Neural crest cell (in vitro differentiated cells): ENCODE results near the gene ARAF. TPM values are rescaled to one million over a fixed set of nuclear protein-coding genes. Genes with fewer than 3 reads are reported as not detected.
A peak's percentile ranks its signal among the peaks of the same experiment; 100 is the strongest.

Source experiments
- DNase-seq: peaks from one replicate; pipeline ENCODE4 v3.0.0; 2021; ENCODE audit warnings: low read depth, mixed read lengths, low spot score
- H3K27ac Mint-ChIP-seq: one replicate; pipeline ENCODE4 v1.8.0; 2021; ENCODE audit warnings: mild to moderate bottlenecking, mixed read lengths; ENCODE audit not compliant: unreplicated experiment
- H3K27me3 Mint-ChIP-seq: 2 replicates; pipeline ENCODE4 v1.8.0; 2021; ENCODE audit warnings: low read depth, mild to moderate bottlenecking, mixed read lengths
- H3K36me3 Mint-ChIP-seq: 2 replicates; pipeline ENCODE4 v1.8.0; 2021; ENCODE audit warnings: low read depth, mild to moderate bottlenecking, mixed read lengths
- H3K4me1 Mint-ChIP-seq: 2 replicates; pipeline ENCODE4 v1.8.0; 2021; ENCODE audit warnings: mixed read lengths
- H3K4me3 Mint-ChIP-seq: one replicate; pipeline ENCODE4 v1.8.0; 2021; ENCODE audit warnings: mild to moderate bottlenecking, mixed read lengths
- H3K9me3 Mint-ChIP-seq: 2 replicates; pipeline ENCODE4 v1.8.0; 2021; ENCODE audit warnings: mixed read lengths
- total RNA-seq: library from RNA; stranded (reverse); gene quantifications from 2 replicates; pipeline ENCODE4 v1.2.1, GENCODE V29; 2021
- TF ChIP-seq, protein P1 (sequence below): fragments of 200-600 bp; sonication (generic); conservative IDR thresholded peaks from 2 replicates; pipeline ENCODE4 v1.5.0; 2021; ENCODE audit warnings: antibody characterized with exemption, mild to moderate bottlenecking

The ARAF gene
- total RNA-seq, 1 donor from 2014 or later = 55.7 TPM

DNA sequence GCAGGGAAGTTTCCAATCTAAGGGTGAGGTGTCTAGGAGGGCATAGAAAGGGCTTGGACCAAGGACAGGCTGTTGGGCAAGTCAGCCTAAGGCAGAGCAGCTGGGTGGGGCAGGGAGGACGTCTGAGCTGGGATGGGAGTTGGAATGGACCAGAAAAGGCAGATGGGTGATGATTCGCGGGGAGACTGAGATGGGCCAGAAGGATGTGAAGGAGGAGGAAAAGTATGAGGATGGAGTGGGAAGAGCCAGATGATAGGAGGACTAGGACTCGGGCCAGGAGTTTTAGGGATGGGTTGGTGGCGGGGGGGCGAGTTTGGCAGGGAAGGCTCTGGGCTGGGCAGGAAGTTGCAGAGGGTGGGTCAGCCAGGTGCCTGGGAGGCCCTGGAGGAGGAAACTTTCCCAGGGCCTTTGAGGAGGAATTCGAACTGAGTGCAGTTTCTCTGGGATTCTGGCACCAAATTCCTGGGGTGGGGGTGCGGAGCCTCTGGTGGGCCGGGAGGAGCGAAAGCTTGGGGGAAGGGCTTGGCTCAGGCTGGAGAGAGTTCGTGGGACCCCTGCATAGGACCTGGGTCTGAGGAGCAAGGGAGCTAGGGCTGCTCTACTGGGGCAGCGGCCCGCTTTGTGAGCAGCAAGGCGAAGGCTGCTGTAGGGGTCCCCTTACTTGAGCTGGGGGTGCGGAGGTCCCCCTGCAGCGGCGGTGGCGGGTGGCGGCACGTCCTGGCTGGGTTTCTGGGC, 12.5 kb downstream of the ARAF start:
- no peak for DNase-seq
- H3K27ac Mint-ChIP-seq = peak overlapping the region; percentile 27
- TF ChIP-seq, protein P1, sequence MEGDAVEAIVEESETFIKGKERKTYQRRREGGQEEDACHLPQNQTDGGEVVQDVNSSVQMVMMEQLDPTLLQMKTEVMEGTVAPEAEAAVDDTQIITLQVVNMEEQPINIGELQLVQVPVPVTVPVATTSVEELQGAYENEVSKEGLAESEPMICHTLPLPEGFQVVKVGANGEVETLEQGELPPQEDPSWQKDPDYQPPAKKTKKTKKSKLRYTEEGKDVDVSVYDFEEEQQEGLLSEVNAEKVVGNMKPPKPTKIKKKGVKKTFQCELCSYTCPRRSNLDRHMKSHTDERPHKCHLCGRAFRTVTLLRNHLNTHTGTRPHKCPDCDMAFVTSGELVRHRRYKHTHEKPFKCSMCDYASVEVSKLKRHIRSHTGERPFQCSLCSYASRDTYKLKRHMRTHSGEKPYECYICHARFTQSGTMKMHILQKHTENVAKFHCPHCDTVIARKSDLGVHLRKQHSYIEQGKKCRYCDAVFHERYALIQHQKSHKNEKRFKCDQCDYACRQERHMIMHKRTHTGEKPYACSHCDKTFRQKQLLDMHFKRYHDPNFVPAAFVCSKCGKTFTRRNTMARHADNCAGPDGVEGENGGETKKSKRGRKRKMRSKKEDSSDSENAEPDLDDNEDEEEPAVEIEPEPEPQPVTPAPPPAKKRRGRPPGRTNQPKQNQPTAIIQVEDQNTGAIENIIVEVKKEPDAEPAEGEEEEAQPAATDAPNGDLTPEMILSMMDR = no peak
- H3K27me3 Mint-ChIP-seq = peaks cover 2% of the 10 kb centered on the region
- peaks cover 29% of the 10 kb centered on the region for H3K36me3 Mint-ChIP-seq
- H3K9me3 Mint-ChIP-seq = no peaks in the 10 kb centered on the region
- H3K4me1 Mint-ChIP-seq = peaks cover 16% of the 10 kb centered on the region
- peak overlapping the region; percentile 59 for H3K4me3 Mint-ChIP-seq

DNA sequence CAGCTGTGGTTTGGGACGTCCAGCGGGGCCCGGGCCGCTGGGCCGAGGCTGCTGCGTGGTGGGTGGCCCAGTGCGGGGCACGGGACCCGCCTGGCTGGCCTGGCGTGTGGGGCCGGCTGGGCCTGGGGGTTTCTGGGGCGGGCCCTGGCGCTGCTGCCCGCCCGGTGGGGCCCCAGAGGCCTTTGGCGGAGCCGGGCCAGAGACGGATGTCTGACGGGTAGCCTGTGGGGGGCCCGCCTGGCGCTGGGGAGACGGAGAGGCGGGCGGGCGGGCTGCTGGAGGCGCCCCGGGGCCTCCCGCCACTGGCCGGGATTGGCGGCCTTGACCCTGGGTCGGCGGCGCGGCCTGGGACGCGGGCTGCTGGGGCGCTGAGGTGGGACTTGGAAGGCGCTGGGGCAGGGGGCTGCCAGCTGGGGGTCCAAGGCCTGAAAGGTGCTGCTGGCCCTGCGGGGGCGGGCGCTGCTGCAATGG, 13.1 kb downstream of the ARAF start:
- no peak for DNase-seq
- Mint-ChIP-seq H3K36me3 (peaks cover 27% of the 10 kb centered on the region), H3K4me1 (peaks cover 16% of the 10 kb centered on the region), H3K27ac (no peak overlapping the region), H3K27me3 (peaks cover 2% of the 10 kb centered on the region), H3K4me3 (no peak overlapping the region), H3K9me3 (no peaks in the 10 kb centered on the region)
- TF ChIP-seq, protein P1 = no peak

DNA sequence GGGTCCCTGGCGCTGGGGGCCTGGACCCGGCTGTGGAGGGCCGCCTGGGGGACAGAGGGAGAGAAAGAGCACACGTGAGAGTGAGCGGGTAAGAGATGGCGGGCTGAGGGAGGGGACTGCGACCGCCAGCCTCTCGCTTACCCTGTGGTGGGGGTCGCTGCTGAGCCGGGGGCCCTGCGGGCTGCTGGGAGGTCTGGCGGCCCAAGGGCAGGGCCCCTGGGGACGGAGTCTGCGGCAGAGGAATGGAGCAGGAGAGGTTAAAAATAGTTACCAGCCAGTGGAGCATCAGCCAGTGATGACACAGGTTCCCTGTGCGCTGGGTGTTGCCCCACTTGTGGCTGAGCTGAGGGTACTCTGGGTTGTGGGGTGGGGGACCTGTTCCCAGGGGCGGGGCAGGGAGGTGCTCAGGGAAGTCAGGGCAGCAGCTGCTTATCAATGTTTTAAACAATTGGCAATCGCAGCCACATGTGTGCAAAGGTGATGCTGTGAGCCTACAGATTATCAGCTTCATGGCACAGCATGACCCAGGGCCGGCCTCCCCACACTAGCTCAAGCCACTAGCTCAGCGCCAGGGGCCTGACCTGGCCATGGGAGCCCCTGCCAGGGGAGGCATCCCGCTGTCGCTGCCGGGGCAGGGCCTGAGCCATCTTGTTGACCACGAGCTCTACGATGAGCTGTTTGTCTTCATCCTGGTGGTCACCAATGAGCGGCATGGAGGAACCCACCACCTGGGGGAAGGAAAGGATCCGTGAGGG, 13.7 kb downstream of the ARAF start:
- Mint-ChIP-seq H3K27me3 (peaks cover 2% of the 10 kb centered on the region), H3K4me3 (no peak overlapping the region), H3K36me3 (peaks cover 24% of the 10 kb centered on the region), H3K27ac (no peak overlapping the region), H3K9me3 (no peaks in the 10 kb centered on the region), H3K4me1 (peaks cover 16% of the 10 kb centered on the region)
- DNase-seq = no peak
- TF ChIP-seq, protein P1 = no peak

DNA sequence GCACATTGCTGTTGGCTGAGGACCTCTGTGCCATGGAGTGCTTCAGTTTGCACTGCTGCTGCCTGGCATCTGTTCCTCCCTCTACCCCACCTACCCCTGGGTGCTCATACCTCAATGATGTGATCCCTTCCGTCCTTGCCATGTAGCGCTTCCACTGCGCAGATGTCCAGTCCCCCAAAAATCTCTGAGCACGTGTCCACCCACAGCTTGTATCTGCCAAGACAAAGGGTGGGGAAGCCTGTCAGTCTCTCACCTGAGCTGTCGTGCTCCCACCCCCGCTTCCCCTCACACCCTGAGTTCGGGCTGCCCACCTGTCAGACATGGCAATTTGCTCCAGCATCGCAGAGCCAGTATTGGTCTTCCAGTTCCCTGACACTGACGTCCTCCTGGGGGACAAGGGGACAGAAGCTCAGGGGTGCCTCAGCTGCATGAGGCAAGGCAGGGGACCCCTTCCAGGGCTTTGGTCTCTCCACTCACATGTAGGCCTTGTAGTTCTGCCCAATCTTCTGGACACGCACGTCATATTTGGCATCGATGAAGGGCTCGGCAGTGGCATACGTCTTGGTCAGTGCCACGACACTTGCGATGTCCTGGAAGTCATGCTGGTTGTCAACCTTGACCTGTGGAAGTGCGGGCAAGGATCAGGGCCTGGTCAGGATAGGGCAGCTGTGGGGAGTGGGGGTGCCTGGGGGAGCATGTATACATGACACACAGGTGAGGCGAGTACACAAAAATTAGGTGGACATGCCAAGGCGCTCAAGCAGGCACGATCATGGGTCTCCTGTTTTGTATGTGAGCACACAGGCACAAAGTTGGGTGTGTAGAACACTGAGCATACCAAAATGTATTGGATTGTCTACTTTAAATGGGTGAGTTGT, 15.3 kb downstream of the ARAF start:
- TF ChIP-seq, protein P1 = no peak
- H3K4me3 Mint-ChIP-seq = no peak overlapping the region

DNA sequence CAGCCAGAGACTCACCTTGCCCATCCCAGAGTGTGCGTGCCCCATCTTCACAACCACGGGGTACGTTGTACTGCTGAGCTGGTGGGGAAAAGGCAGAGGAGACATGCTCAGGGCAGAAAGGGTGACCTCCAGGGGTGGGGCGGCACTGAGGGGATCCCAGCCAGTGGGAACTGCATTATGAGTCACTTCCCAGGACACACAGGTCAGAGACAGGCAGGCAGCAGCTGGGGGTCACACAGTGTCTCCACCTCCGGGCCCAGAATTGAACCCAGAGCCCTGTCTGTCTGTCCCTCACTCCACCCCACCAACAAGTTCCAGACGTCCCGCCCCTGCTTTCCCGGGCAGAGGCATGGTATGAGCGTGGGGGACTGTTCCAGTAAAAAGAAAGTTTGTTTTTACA, 16.4 kb downstream of the ARAF start:
- peaks cover 22% of the 10 kb centered on the region for H3K4me1 Mint-ChIP-seq
- H3K4me3 Mint-ChIP-seq = no peak overlapping the region
- H3K36me3 Mint-ChIP-seq = peaks cover 6% of the 10 kb centered on the region
- TF ChIP-seq, protein P1 = no peak
- peaks cover 2% of the 10 kb centered on the region for H3K27me3 Mint-ChIP-seq
- no peaks in the 10 kb centered on the region for H3K9me3 Mint-ChIP-seq
- DNase-seq = no peak
- H3K27ac Mint-ChIP-seq = no peak overlapping the region

More for the DNA sequence above, 15.3 kb downstream of the ARAF start:
- Mint-ChIP-seq H3K27ac (peak overlapping the region; percentile 50), H3K27me3 (peaks cover 2% of the 10 kb centered on the region), H3K9me3 (no peaks in the 10 kb centered on the region), H3K36me3 (peaks cover 15% of the 10 kb centered on the region), H3K4me1 (peaks cover 16% of the 10 kb centered on the region)
- no peak for DNase-seq
